Spleen (tissue), 7 donors: ENCODE results near the gene SLC38A10.

Source experiments
- POLR2A ChIP-seq, 3 donors: fragments of 450-650 bp; IDR thresholded peaks; one replicate each; pipeline ENCODE4 v1.5.1; 2017; ENCODE audit warnings: antibody characterized with exemption in 3 of 3, mild to moderate bottlenecking in 1 of 3
- POLR2AphosphoS5 ChIP-seq, 3 donors: sonication (generic); formaldehyde crosslinking; IDR thresholded peaks; one replicate each; pipeline ENCODE4 v1.5.1; 2017; ENCODE audit warnings: antibody characterized with exemption in 3 of 3
- TF ChIP-seq, protein P1 (sequence below), 11 experiments: fragments of 200-600 bp in 7 of 11; fragments of 450-650 bp in 4 of 11; sonication (generic) in 4 of 11; IDR thresholded peaks in 8 of 11; conservative IDR thresholded peaks in 3 of 11; 1 replicate in 7 of 11; 2 replicates in 4 of 11; pipeline versions ENCODE4 v1.4.0 to v1.8.0; 2016 to 2021; ENCODE audit warnings: antibody characterized with exemption in 11 of 11, inconsistent platforms in 4 of 11, mild to moderate bottlenecking in 1 of 11
- donor health status: DM: no; HTN: no; CAD: no; lungs with moderate emphysema.
- donor health status: DM: no; HTN: no; CAD: no.
- donor health status: DM: no; HTN: no; CAD: no.

GRCh38 chr17:81221371-81221841 is 73.7 kb downstream of the SLC38A10 start:
- TF ChIP-seq, protein P1, sequence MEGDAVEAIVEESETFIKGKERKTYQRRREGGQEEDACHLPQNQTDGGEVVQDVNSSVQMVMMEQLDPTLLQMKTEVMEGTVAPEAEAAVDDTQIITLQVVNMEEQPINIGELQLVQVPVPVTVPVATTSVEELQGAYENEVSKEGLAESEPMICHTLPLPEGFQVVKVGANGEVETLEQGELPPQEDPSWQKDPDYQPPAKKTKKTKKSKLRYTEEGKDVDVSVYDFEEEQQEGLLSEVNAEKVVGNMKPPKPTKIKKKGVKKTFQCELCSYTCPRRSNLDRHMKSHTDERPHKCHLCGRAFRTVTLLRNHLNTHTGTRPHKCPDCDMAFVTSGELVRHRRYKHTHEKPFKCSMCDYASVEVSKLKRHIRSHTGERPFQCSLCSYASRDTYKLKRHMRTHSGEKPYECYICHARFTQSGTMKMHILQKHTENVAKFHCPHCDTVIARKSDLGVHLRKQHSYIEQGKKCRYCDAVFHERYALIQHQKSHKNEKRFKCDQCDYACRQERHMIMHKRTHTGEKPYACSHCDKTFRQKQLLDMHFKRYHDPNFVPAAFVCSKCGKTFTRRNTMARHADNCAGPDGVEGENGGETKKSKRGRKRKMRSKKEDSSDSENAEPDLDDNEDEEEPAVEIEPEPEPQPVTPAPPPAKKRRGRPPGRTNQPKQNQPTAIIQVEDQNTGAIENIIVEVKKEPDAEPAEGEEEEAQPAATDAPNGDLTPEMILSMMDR (IDR thresholded peaks at IDR 0.05 in 8 of 11, conservative IDR thresholded peaks at IDR 0.05 in 3 of 11), result no peak
- TF ChIP-seq POLR2A (IDR thresholded peaks at IDR 0.05) (no peak), POLR2AphosphoS5 (IDR thresholded peaks at IDR 0.05) (no peak)
